BJ (cell line): ENCODE data around the gene PXN. TPM values are rescaled to one million over a fixed set of nuclear protein-coding genes. Genes with fewer than 3 reads are reported as not detected.

ENCODE experiments used
- CTCF ChIA-PET: fragments of 350-600 bp; formaldehyde crosslinking; extraction: SDS; loops from one replicate; lab custom pipeline; 2021; ENCODE audit warnings: antibody characterized with exemption, inconsistent platforms; lab: Yijun Ruan, JAX
- POLR2A ChIA-PET: fragments of 300-600 bp; sonication (Branson Sonifier 250); formaldehyde crosslinking; extraction: SDS; loops from one replicate; lab custom pipeline; 2021; ENCODE audit warnings: antibody characterized with exemption; lab: Charles Lee
- DNase-seq: peaks from one replicate; pipeline ENCODE4 v3.0.0-alpha.2; 2011; ENCODE audit warnings: low read depth
- H3K27me3 ChIP-seq: 2 replicates; pipeline ENCODE4 v1.6.0; 2011; ENCODE audit warnings: low read length; ENCODE audit not compliant: control insufficient read depth, insufficient read depth
- H3K36me3 ChIP-seq: 2 replicates; pipeline ENCODE4 v1.5.1; 2011; ENCODE audit warnings: low read length; ENCODE audit not compliant: control insufficient read depth, insufficient read depth
- H3K4me3 ChIP-seq: 2 replicates; pipeline ENCODE4 v1.5.1; 2011; ENCODE audit warnings: low read depth, mild to moderate bottlenecking, control low read depth, low read length
- CTCF ChIP-seq: IDR thresholded peaks from 2 replicates; pipeline ENCODE4 v1.5.1; 2011; ENCODE audit warnings: low read depth, mild to moderate bottlenecking, control low read depth, inconsistent platforms, low read length, moderate library complexity; ENCODE audit not compliant: insufficient read depth
- polyA plus RNA-seq: library from polyadenylated mRNA; depleted of rRNA; stranded (reverse); fragments of >200 nt; gene quantifications from 2 replicates; pipeline ENCODE4 v1.2.3, GENCODE V29; 2011

The PXN gene
- polyA plus RNA-seq, 1 experiment, result 41.8 TPM

DNA sequence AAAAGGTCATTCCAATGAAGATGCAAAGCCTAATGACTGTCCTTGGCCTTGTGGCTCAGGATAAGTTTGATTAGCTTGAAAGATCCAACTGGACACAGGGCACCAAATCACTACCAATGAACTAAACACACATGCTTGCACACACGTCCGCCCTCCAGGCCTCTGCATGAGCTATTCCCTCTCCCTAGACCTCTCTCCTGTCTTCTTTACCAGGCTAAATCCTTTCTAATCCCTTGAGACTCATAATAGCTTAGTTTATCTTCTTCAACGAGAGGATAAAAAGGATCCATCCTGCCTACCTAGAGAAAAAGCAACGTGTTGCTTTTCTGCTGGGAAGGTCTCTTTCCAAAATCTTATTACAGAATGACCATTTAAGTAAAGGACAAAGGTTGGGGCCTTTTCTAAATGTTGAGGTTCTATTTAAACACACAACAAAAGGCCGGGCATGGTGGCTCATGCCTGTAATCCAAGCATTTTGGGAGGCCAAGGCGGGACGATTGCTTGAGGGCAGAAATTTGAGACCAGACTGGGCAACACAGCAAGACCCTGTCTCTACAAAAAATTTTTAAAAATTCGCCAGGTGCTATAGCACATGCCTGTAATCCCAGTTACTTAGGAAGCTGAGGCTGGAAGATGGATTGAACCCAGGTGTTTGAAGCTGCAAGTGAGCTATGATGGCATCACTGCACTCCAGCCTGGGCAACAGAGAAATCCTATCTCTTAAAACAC, 22.4 kb downstream of the PXN start:
- DNase-seq, result no peak
- Histone ChIP-seq H3K36me3 (peaks cover 2% of the 10 kb centered on the region), H3K4me3 (no peak overlapping the region), H3K27me3 (no peaks in the 10 kb centered on the region)
- ChIA-PET CTCF (interaction anchor here (0.9 to 9.5 kb wide), 4 partner anchors 8 to 23 kb away, joined by 3 to 75 read pairs (median 8); partner anchors contain the start of gene PXN), POLR2A (interaction anchor here (0.5 kb wide), 1 partner anchor 14 kb away, joined by 3 read pairs; no protein-coding TSS in a partner anchor)
- no peak for TF ChIP-seq CTCF

DNA sequence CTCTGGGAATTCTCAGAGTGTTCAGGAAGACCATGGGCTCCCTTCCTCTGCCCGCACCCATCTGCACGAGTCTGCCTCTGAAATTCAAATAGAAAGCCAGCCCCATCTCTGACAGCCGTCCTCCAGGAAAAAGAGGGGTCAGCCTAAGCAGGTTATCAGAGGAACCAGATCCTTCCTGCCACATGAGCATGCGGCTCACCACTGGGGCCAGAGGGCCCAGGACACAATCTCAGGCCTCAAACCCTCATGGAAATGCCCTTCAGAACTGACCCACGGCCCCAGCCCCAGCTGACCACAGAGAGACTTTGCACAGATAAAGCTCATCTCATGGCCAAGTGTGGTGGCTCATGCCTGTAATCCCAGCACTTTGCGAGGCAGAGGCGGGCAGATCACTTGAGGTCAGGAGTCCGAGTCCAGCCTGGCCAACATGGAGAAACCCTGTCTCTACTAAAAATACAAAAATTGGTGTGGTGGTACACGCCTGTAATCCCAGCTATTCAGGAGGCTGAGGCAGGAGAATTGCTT, 23.2 kb downstream of the PXN start:
- DNase-seq, result no peak
- Histone ChIP-seq H3K36me3 (peaks cover 2% of the 10 kb centered on the region), H3K27me3 (no peaks in the 10 kb centered on the region), H3K4me3 (no peak overlapping the region)
- ChIA-PET CTCF (interaction anchor here (1.0 to 9.5 kb wide), 3 partner anchors 7 to 21 kb away, joined by 4 to 75 read pairs (median 11); no protein-coding TSS in a partner anchor), POLR2A (interaction anchor here (0.5 kb wide), 1 partner anchor 41 kb away, joined by 3 read pairs; the partner anchor contains the start of gene RPLP0)
- TF ChIP-seq CTCF, result no peak

DNA sequence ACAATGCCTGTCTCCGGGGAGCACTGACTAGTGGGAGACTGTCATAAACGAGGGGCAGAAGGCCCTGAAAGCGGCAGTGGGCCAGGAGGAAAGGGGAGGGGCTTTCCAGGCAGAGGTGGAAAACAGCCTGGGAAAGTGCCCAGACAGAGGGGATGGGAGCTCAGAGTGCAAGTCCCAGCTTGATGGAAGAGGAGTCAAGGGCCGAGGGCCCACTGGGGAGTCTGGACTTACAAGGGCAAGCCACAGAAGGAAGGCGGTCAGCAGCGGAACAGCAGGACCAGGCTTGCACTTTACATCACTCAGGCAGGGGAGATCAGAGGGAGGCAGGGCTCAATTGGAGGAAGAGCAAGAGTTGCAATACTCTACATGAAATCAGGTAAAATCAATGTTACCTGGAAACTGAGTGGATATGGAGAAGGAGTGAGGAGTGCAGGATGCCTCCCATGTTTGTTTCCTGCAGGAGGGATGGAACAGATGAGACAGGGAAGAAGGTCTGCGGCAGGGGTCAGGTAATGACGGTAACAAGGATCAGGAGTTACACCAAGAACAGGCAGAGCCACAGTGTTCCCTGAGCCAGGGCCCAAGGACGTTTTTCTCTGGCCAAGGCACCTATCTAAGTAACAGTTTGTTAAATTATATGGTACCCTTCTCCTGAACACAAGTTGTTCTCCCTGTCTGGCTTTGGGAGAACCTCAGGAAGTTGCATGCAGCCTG, 23.8 kb downstream of the PXN start:
- ChIA-PET POLR2A (interaction anchor here (0.5 kb wide), 1 partner anchor 41 kb away, joined by 3 read pairs; the partner anchor contains the start of gene RPLP0), CTCF (interaction anchor here (9.5 kb wide), 1 partner anchor 11 kb away, joined by 75 read pairs; no protein-coding TSS in a partner anchor)
- DNase-seq, result no peak
- Histone ChIP-seq H3K27me3 (no peaks in the 10 kb centered on the region), H3K4me3 (no peak overlapping the region), H3K36me3 (peaks cover 2% of the 10 kb centered on the region)
- TF ChIP-seq CTCF, result no peak

DNA sequence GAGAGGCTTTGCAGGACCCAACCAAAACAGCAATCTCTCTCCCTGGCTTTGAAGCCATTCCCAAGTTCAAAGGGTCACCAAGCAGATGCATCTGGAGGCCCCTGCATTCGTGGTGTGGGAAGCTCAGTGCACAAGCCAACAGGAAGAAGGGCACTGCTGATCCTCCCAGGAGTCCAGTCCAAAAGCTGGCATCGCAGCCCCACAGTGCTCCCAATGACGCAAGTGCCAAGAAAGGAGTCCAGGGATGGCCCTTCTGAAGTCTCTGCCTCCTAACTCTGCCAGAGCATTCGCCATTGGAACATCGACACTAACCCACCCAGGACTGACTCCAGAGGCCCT, 25.1 kb downstream of the PXN start:
- DNase-seq, result no peak
- Histone ChIP-seq H3K27me3 (no peaks in the 10 kb centered on the region), H3K4me3 (no peak overlapping the region), H3K36me3 (peaks cover 2% of the 10 kb centered on the region)
- no peak for TF ChIP-seq CTCF
- CTCF ChIA-PET, result interaction anchor here (1.0 to 7.1 kb wide), 3 partner anchors 12 to 23 kb away, joined by 3 to 99 read pairs (median 25); partner anchors contain the start of gene PXN
- POLR2A ChIA-PET, result interaction anchor here (1.1 kb wide), 1 partner anchor 39 kb away, joined by 4 read pairs; the partner anchor contains the start of gene RPLP0
